ENCODE data around the gene ACTN3.
"Not testable (repeated sequence)": the region's sequence is repeated elsewhere in the genome, so short reads cannot be mapped to it uniquely, and the experiment has no call there.

The ACTN3 gene

GRCh38 chr11:66543263-66544107 is 3.2 kb upstream of the ACTN3 start:
- no peak overlapping the region for H3K4me3 ChIP-seq (ENCODE audit: low read length)
- DNase-seq (ENCODE audit: low read depth) = peak; percentile 36
- peak; percentile 14 for TF ChIP-seq CTCF (IDR thresholded peaks at IDR 0.05; ENCODE audit: insufficient read depth, low read depth, low read length, missing control alignments)

GRCh38 chr11:66544952-66545351 is 1.8 kb upstream of the ACTN3 start:
- DNase-seq (ENCODE audit: low read depth) = not testable (repeated sequence)
- peak overlapping the region; percentile 63 for H3K4me3 ChIP-seq (ENCODE audit: low read length)

- DNase-seq (ENCODE audit: low read depth) = peak; percentile 98
- TF ChIP-seq CTCF (IDR thresholded peaks at IDR 0.05; ENCODE audit: insufficient read depth, low read depth, low read length, missing control alignments) = no peak
- H3K4me3 ChIP-seq (ENCODE audit: low read length) = peak within 1 kb of the TSS; percentile 63
These were observed 869 bp upstream of the ACTN3 start, which contains the start of gene ZDHHC24 for GRCh38 chr11:66545701-66546367. ZDHHC24 (minus strand) TSS chr11:66546048; CDS start chr11:66546003, 45 bp downstream.

- H3K4me3 ChIP-seq (ENCODE audit: low read length) = no peak overlapping the region
- DNase-seq (ENCODE audit: low read depth) = no peak
- no peak for TF ChIP-seq CTCF (IDR thresholded peaks at IDR 0.05; ENCODE audit: insufficient read depth, low read depth, low read length, missing control alignments)
These were observed 411 bp downstream of the ACTN3 start for GRCh38 chr11:66546966-66547661.

- DNase-seq (ENCODE audit: low read depth) = no peak
- TF ChIP-seq CTCF (IDR thresholded peaks at IDR 0.05; ENCODE audit: insufficient read depth, low read depth, low read length, missing control alignments) = no peak
- H3K4me3 ChIP-seq (ENCODE audit: low read length) = no peak overlapping the region
These were observed 933 bp downstream of the ACTN3 start for GRCh38 chr11:66547662-66548009.

GRCh38 chr11:66548041-66548440 is 1.3 kb downstream of the ACTN3 start:
- no peak for TF ChIP-seq CTCF (IDR thresholded peaks at IDR 0.05; ENCODE audit: insufficient read depth, low read depth, low read length, missing control alignments)
- no peak for DNase-seq (ENCODE audit: low read depth)
- H3K4me3 ChIP-seq (ENCODE audit: low read length) = no peak overlapping the region

Measured in epithelial cell of esophagus (primary cell).